ENCODE results near the gene TRAF6. TPM values are rescaled to one million over a fixed set of nuclear protein-coding genes. Genes with fewer than 3 reads are reported as not detected.

Gene TRAF6
- total RNA-seq, 1 experiment from 2014 or later = 10.9 TPM

GRCh38 chr11:36499315-36499714 is 10.8 kb downstream of the TRAF6 start:
- Mint-ChIP-seq H3K4me3 (ENCODE audit: unreplicated experiment) (no peak overlapping the region), H3K4me1 (ENCODE audit: low read depth, unreplicated experiment) (no peaks in the 10 kb centered on the region), H3K9me3 (ENCODE audit: unreplicated experiment) (no peaks in the 10 kb centered on the region), H3K27ac (ENCODE audit: unreplicated experiment) (no peak overlapping the region), H3K27me3 (ENCODE audit: insufficient read depth, unreplicated experiment) (no peaks in the 10 kb centered on the region), H3K36me3 (ENCODE audit: insufficient read depth, unreplicated experiment) (peaks cover 23% of the 10 kb centered on the region)
- TF ChIP-seq CTCF (IDR thresholded peaks at IDR 0.05; ENCODE audit: insufficient read depth in 1 of 2, low read depth in 1 of 2, low read length in 1 of 2, severe bottlenecking in 1 of 2, unreplicated experiment in 1 of 2) = no peak
- ChIA-PET CTCF (no interaction called here), POLR2A (no interaction called here)
- no peak for DNase-seq
- Histone ChIP-seq H3K9me3 (no peaks in the 10 kb centered on the region), H3K4me1 (peaks cover 8% of the 10 kb centered on the region; the same call in 1 of the 2 replicates), H3K36me3 (ENCODE audit: control insufficient read depth, insufficient read depth, low read length) (no peaks in the 10 kb centered on the region; the same call in 1 of the 2 replicates), H3K27me3 (replicated peaks; ENCODE audit: control insufficient read depth, insufficient read depth, low read length) (no peaks in the 10 kb centered on the region), H3K4me3 (ENCODE audit: low read depth, low read length) (no peak overlapping the region)
- no TSS peak for BruUV-seq (replicated peaks)
- intact Hi-C loops (cut with micrococcal nuclease; ENCODE audit: unreplicated experiment) = no loop called here

GRCh38 chr11:36498721-36499120 is 11.4 kb downstream of the TRAF6 start:
- no peak for DNase-seq
- H3K27me3 ChIP-seq (replicated peaks; ENCODE audit: control insufficient read depth, insufficient read depth, low read length) = no peaks in the 10 kb centered on the region
- Mint-ChIP-seq H3K4me3 (ENCODE audit: unreplicated experiment) (no peak overlapping the region), H3K36me3 (ENCODE audit: insufficient read depth, unreplicated experiment) (peaks cover 23% of the 10 kb centered on the region), H3K4me1 (ENCODE audit: low read depth, unreplicated experiment) (no peaks in the 10 kb centered on the region), H3K9me3 (ENCODE audit: unreplicated experiment) (no peaks in the 10 kb centered on the region), H3K27me3 (ENCODE audit: insufficient read depth, unreplicated experiment) (no peaks in the 10 kb centered on the region), H3K27ac (ENCODE audit: unreplicated experiment) (no peak overlapping the region)
- no peak for TF ChIP-seq CTCF (IDR thresholded peaks at IDR 0.05; ENCODE audit: insufficient read depth in 1 of 2, low read depth in 1 of 2, low read length in 1 of 2, severe bottlenecking in 1 of 2, unreplicated experiment in 1 of 2)
- no peaks in the 10 kb centered on the region for H3K9me3 ChIP-seq
- no peak overlapping the region for H3K4me3 ChIP-seq (ENCODE audit: low read depth, low read length)
- H3K36me3 ChIP-seq (ENCODE audit: control insufficient read depth, insufficient read depth, low read length) = no peaks in the 10 kb centered on the region; the same call in 1 of the 2 replicates
- CTCF ChIA-PET = no interaction called here
- intact Hi-C loops (cut with micrococcal nuclease; ENCODE audit: unreplicated experiment) = no loop called here
- H3K4me1 ChIP-seq = peaks cover 8% of the 10 kb centered on the region; the same call in 1 of the 2 replicates
- no TSS peak for BruUV-seq (replicated peaks)
- POLR2A ChIA-PET = no interaction called here

GRCh38 chr11:36493332-36493731 is 16.7 kb downstream of the TRAF6 start:
- Mint-ChIP-seq H3K27ac (ENCODE audit: unreplicated experiment) (no peak overlapping the region), H3K4me3 (ENCODE audit: unreplicated experiment) (no peak overlapping the region), H3K27me3 (ENCODE audit: insufficient read depth, unreplicated experiment) (no peaks in the 10 kb centered on the region), H3K4me1 (ENCODE audit: low read depth, unreplicated experiment) (no peaks in the 10 kb centered on the region), H3K36me3 (ENCODE audit: insufficient read depth, unreplicated experiment) (peaks cover 47% of the 10 kb centered on the region), H3K9me3 (ENCODE audit: unreplicated experiment) (no peaks in the 10 kb centered on the region)
- CTCF ChIA-PET = interaction anchor here (0.7 to 2.1 kb wide), 13 partner anchors 9 to 874 kb away, joined by 3 to 22 read pairs (median 5); partner anchors contain the start of gene TRAF6
- POLR2A ChIA-PET = no interaction called here
- intact Hi-C loops (cut with micrococcal nuclease; ENCODE audit: unreplicated experiment) = loop anchor here (1.0 to 5.0 kb wide), 2 partner anchors 41 to 186 kb away; no protein-coding TSS in a partner anchor
- H3K36me3 ChIP-seq (ENCODE audit: control insufficient read depth, insufficient read depth, low read length) = peaks cover 3% of the 10 kb centered on the region; the same call in 1 of the 2 replicates
- H3K4me3 ChIP-seq (ENCODE audit: low read depth, low read length) = no peak overlapping the region
- no TSS peak for BruUV-seq (replicated peaks)
- no peak for DNase-seq
- no peak for TF ChIP-seq CTCF (IDR thresholded peaks at IDR 0.05; ENCODE audit: insufficient read depth in 1 of 2, low read depth in 1 of 2, low read length in 1 of 2, severe bottlenecking in 1 of 2, unreplicated experiment in 1 of 2)
- no peaks in the 10 kb centered on the region for H3K9me3 ChIP-seq
- H3K4me1 ChIP-seq = no peaks in the 10 kb centered on the region
- no peaks in the 10 kb centered on the region for H3K27me3 ChIP-seq (replicated peaks; ENCODE audit: control insufficient read depth, insufficient read depth, low read length)
